Loucy (cell line): ENCODE data around the gene GMPPA.

Experiments
- CTCF ChIP-seq: fragments of 200-600 bp; sonication (generic); conservative IDR thresholded peaks from 2 replicates; pipeline ENCODE4 v1.5.1; 2014; ENCODE audit warnings: mild to moderate bottlenecking, antibody characterized with exemption, low read length
- EZH2phosphoT487 ChIP-seq: fragments of 200-600 bp; IDR thresholded peaks from 2 replicates; pipeline ENCODE4 v1.6.1; 2018; ENCODE audit warnings: antibody characterized with exemption, mild to moderate bottlenecking, moderate library complexity, borderline replicate concordance

GRCh38 chr2:219467736-219468075 is 31.0 kb upstream of the GMPPA start:
- TF ChIP-seq CTCF (no peak), EZH2phosphoT487 (no peak)
